ENCODE measurements around the gene SCMH1.

The SCMH1 gene

DNA sequence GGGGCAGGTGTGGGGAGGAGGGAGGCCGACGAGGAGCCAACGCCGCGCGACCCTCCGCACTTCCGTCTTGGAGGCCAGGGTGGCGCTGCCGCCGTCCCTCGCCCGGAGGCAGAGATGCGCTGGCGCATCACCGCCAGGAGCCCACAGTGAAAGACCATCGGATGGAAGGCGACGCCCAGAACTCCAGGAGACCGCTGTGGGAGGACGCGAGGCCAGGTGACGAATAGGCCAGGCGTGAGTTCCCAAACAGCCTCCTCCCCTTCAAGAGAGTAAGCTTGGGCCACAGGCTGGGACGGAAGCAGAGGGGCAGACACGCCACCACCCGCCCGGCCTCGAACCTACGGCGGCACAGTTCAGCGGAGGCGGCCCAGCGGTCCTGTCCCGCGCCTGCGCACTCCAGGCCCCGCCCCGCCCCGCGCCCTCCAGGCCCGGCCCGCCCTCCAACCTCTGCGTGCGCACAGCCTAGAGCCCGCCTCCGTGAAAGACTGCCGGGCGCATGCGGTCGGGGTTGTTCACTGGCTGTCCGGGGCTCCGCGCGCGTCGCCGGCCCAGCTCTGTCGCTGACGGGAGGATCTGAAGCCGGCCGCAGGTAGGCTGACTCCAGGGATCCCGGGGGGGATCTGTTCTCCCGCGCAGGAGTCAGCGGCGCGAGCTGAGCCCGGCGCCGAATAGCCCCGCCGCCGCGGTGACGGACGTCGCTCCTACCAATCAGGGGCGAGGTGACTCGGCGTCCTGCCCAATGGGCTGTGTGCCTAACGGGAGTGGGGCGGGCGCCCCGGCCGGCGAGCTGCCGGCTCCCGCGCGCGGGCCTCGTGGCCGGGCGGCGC, 262.7 kb downstream of the SCMH1 start, which contains the start of gene CTPS1 (continued):
- TF ChIP-seq TRIM28 (IDR thresholded peaks at IDR 0.05; ENCODE audit: borderline replicate concordance, low read length) (no peak), ZNF707 (tag by site-specific recombination; IDR thresholded peaks at IDR 0.05) (no peak), ZNF792 (tag by site-specific recombination; IDR thresholded peaks at IDR 0.05) (no peak), ATF2 (tag by site-specific recombination; IDR thresholded peaks at IDR 0.05; ENCODE audit: low read depth) (no peak), GLIS1 (tag by site-specific recombination; IDR thresholded peaks at IDR 0.05) (peak; percentile 82), ZNF768 (tag by site-specific recombination; IDR thresholded peaks at IDR 0.05) (no peak), GLIS2 (tag by site-specific recombination; IDR thresholded peaks at IDR 0.05) (peak; percentile 82), ZNF335 (tag by site-specific recombination; conservative IDR thresholded peaks at IDR 0.05) (peak; percentile 79), ZNF549 (tag by site-specific recombination; IDR thresholded peaks at IDR 0.05) (no peak), ZNF664 (tag by site-specific recombination; IDR thresholded peaks at IDR 0.05) (no peak), OSR2 (tag by site-specific recombination; IDR thresholded peaks at IDR 0.05) (no peak), PATZ1 (tag by site-specific recombination; IDR thresholded peaks at IDR 0.05) (peak; percentile 84), ZNF521 (tag by site-specific recombination; IDR thresholded peaks at IDR 0.05) (no peak), ZNF600 (tag by site-specific recombination; IDR thresholded peaks at IDR 0.05) (peak; percentile 97), IKZF3 (tag by site-specific recombination; IDR thresholded peaks at IDR 0.05) (no peak), ZXDB (tag by site-specific recombination; IDR thresholded peaks at IDR 0.05) (peak; percentile 80), ZNF529 (tag by site-specific recombination; IDR thresholded peaks at IDR 0.05; ENCODE audit: insufficient replicate concordance) (no peak), ZNF221 (tag by site-specific recombination; IDR thresholded peaks at IDR 0.05; ENCODE audit: borderline replicate concordance) (no peak), MEIS1 (CRISPR knock-in tag; IDR thresholded peaks at IDR 0.05; ENCODE audit: borderline replicate concordance) (no peak), ZBTB7A (tag by site-specific recombination; IDR thresholded peaks at IDR 0.05; ENCODE audit: low read depth) (peak; percentile 10; the same call in 1 of the 2 replicates)
- TF ChIP-seq, protein P1, sequence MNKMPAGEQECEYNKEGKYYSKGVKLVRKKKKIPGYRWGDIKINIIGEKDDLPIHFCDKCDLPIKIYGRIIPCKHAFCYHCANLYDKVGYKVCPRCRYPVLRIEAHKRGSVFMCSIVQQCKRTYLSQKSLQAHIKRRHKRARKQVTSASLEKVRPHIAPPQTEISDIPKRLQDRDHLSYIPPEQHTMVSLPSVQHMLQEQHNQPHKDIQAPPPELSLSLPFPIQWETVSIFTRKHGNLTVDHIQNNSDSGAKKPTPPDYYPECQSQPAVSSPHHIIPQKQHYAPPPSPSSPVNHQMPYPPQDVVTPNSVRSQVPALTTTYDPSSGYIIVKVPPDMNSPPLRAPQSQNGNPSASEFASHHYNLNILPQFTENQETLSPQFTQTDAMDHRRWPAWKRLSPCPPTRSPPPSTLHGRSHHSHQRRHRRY (tag by site-specific recombination; IDR thresholded peaks at IDR 0.05), result 0 out of 2 replicates have a peak, but pooled peaks have one; percentile 56
- TF ChIP-seq, protein P2, sequence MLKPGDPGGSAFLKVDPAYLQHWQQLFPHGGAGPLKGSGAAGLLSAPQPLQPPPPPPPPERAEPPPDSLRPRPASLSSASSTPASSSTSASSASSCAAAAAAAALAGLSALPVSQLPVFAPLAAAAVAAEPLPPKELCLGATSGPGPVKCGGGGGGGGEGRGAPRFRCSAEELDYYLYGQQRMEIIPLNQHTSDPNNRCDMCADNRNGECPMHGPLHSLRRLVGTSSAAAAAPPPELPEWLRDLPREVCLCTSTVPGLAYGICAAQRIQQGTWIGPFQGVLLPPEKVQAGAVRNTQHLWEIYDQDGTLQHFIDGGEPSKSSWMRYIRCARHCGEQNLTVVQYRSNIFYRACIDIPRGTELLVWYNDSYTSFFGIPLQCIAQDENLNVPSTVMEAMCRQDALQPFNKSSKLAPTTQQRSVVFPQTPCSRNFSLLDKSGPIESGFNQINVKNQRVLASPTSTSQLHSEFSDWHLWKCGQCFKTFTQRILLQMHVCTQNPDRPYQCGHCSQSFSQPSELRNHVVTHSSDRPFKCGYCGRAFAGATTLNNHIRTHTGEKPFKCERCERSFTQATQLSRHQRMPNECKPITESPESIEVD (tag by site-specific recombination; IDR thresholded peaks at IDR 0.05), result no peak
- TF ChIP-seq, protein P3, sequence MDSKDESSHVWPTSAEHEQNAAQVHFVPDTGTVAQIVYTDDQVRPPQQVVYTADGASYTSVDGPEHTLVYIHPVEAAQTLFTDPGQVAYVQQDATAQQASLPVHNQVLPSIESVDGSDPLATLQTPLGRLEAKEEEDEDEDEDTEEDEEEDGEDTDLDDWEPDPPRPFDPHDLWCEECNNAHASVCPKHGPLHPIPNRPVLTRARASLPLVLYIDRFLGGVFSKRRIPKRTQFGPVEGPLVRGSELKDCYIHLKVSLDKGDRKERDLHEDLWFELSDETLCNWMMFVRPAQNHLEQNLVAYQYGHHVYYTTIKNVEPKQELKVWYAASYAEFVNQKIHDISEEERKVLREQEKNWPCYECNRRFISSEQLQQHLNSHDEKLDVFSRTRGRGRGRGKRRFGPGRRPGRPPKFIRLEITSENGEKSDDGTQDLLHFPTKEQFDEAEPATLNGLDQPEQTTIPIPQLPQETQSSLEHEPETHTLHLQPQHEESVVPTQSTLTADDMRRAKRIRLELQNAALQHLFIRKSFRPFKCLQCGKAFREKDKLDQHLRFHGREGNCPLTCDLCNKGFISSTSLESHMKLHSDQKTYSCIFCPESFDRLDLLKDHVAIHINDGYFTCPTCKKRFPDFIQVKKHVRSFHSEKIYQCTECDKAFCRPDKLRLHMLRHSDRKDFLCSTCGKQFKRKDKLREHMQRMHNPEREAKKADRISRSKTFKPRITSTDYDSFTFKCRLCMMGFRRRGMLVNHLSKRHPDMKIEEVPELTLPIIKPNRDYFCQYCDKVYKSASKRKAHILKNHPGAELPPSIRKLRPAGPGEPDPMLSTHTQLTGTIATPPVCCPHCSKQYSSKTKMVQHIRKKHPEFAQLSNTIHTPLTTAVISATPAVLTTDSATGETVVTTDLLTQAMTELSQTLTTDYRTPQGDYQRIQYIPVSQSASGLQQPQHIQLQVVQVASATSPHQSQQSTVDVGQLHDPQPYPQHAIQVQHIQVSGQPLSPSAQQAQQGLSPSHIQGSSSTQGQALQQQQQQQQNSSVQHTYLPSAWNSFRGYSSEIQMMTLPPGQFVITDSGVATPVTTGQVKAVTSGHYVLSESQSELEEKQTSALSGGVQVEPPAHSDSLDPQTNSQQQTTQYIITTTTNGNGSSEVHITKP (tag by site-specific recombination; IDR thresholded peaks at IDR 0.05), result peak; percentile 65
- TF ChIP-seq, protein P4, sequence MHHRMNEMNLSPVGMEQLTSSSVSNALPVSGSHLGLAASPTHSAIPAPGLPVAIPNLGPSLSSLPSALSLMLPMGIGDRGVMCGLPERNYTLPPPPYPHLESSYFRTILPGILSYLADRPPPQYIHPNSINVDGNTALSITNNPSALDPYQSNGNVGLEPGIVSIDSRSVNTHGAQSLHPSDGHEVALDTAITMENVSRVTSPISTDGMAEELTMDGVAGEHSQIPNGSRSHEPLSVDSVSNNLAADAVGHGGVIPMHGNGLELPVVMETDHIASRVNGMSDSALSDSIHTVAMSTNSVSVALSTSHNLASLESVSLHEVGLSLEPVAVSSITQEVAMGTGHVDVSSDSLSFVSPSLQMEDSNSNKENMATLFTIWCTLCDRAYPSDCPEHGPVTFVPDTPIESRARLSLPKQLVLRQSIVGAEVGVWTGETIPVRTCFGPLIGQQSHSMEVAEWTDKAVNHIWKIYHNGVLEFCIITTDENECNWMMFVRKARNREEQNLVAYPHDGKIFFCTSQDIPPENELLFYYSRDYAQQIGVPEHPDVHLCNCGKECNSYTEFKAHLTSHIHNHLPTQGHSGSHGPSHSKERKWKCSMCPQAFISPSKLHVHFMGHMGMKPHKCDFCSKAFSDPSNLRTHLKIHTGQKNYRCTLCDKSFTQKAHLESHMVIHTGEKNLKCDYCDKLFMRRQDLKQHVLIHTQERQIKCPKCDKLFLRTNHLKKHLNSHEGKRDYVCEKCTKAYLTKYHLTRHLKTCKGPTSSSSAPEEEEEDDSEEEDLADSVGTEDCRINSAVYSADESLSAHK (tag by site-specific recombination; IDR thresholded peaks at IDR 0.05), result no peak
- TF ChIP-seq, protein P5, sequence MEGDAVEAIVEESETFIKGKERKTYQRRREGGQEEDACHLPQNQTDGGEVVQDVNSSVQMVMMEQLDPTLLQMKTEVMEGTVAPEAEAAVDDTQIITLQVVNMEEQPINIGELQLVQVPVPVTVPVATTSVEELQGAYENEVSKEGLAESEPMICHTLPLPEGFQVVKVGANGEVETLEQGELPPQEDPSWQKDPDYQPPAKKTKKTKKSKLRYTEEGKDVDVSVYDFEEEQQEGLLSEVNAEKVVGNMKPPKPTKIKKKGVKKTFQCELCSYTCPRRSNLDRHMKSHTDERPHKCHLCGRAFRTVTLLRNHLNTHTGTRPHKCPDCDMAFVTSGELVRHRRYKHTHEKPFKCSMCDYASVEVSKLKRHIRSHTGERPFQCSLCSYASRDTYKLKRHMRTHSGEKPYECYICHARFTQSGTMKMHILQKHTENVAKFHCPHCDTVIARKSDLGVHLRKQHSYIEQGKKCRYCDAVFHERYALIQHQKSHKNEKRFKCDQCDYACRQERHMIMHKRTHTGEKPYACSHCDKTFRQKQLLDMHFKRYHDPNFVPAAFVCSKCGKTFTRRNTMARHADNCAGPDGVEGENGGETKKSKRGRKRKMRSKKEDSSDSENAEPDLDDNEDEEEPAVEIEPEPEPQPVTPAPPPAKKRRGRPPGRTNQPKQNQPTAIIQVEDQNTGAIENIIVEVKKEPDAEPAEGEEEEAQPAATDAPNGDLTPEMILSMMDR (tag by site-specific recombination; IDR thresholded peaks at IDR 0.05), result peak; percentile 95
